WTC11 (cell line): Measurements from ENCODE around the gene ADARB2.

Source experiments
- CREB1 ChIP-seq: sonication (generic); formaldehyde crosslinking; IDR thresholded peaks from 2 replicates; pipeline ENCODE4 v1.8.0; 2023; ENCODE audit warnings: mild to moderate bottlenecking, missing genetic modification reagents
- HMGXB4 ChIP-seq: sonication (generic); formaldehyde crosslinking; IDR thresholded peaks from 2 replicates; pipeline ENCODE4 v1.8.1; 2023; ENCODE audit warnings: mild to moderate bottlenecking, moderate library complexity, missing genetic modification reagents
- SMAD4 ChIP-seq: sonication (generic); formaldehyde crosslinking; IDR thresholded peaks from 2 replicates; pipeline ENCODE4 v1.8.0; 2022; ENCODE audit warnings: mild to moderate bottlenecking, missing genetic modification reagents
- ZNF138 ChIP-seq: sonication (generic); formaldehyde crosslinking; conservative IDR thresholded peaks from 2 replicates; pipeline ENCODE4 v1.8.1; 2022; ENCODE audit warnings: mild to moderate bottlenecking, moderate library complexity, missing genetic modification reagents
- TF ChIP-seq, protein P1 (sequence below): sonication (generic); formaldehyde crosslinking; IDR thresholded peaks from 2 replicates; pipeline ENCODE4 v1.8.1; 2023; ENCODE audit warnings: mild to moderate bottlenecking, missing genetic modification reagents

- no peak for TF ChIP-seq ZNF138 (CRISPR knock-in tag)
- no peak for TF ChIP-seq SMAD4 (CRISPR knock-in tag)
- TF ChIP-seq, protein P1, sequence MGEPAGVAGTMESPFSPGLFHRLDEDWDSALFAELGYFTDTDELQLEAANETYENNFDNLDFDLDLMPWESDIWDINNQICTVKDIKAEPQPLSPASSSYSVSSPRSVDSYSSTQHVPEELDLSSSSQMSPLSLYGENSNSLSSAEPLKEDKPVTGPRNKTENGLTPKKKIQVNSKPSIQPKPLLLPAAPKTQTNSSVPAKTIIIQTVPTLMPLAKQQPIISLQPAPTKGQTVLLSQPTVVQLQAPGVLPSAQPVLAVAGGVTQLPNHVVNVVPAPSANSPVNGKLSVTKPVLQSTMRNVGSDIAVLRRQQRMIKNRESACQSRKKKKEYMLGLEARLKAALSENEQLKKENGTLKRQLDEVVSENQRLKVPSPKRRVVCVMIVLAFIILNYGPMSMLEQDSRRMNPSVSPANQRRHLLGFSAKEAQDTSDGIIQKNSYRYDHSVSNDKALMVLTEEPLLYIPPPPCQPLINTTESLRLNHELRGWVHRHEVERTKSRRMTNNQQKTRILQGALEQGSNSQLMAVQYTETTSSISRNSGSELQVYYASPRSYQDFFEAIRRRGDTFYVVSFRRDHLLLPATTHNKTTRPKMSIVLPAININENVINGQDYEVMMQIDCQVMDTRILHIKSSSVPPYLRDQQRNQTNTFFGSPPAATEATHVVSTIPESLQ, result no peak
- TF ChIP-seq HMGXB4, result no peak
- TF ChIP-seq CREB1 (CRISPR knock-in tag), result no peak
Measured at GRCh38 chr10:1688531-1688930, 48.8 kb downstream of the ADARB2 start.
